Panc1 (cell line): ENCODE results near the gene UBE2E2.

Experiments used
- POLR2AphosphoS5 ChIP-seq: IDR thresholded peaks from 2 replicates; pipeline ENCODE4 v1.6.1; 2012; ENCODE audit warnings: mild to moderate bottlenecking, low read depth, low read length, moderate library complexity
- SIN3A ChIP-seq: IDR thresholded peaks from 2 replicates; pipeline ENCODE4 v1.6.1; 2012; ENCODE audit warnings: low read depth, mild to moderate bottlenecking, low read length, moderate library complexity, borderline replicate concordance; ENCODE audit not compliant: insufficient read depth
- TCF7L2 ChIP-seq: IDR thresholded peaks from 2 replicates; pipeline ENCODE4 v1.6.1; 2011; ENCODE audit warnings: mild to moderate bottlenecking, low read depth, low read length, inconsistent platforms
- TF ChIP-seq, protein P1 (sequence below): fragments of 450-650 bp; IDR thresholded peaks from 2 replicates; pipeline ENCODE4 v1.5.1; 2017; ENCODE audit warnings: mild to moderate bottlenecking

DNA sequence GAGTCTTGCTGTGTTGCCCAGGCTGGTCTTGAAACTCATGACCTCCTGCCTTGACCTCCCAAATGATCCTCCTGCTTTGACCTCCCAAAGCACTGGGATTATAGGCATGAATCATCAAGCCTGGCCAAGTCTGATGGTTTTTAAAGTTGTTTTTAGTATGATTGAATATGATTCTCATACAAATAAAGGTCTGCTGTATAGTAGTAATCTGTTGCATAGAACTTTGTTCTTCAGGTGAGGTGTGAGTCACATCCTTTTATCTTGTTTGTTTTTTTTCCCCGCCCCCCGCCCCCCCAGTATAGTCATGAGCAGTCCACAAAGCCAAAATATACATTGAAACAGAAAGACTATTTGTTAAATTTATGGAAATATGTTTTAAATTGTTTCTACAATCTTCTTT is 39.0 kb downstream of the UBE2E2 start:
- TF ChIP-seq, protein P1, sequence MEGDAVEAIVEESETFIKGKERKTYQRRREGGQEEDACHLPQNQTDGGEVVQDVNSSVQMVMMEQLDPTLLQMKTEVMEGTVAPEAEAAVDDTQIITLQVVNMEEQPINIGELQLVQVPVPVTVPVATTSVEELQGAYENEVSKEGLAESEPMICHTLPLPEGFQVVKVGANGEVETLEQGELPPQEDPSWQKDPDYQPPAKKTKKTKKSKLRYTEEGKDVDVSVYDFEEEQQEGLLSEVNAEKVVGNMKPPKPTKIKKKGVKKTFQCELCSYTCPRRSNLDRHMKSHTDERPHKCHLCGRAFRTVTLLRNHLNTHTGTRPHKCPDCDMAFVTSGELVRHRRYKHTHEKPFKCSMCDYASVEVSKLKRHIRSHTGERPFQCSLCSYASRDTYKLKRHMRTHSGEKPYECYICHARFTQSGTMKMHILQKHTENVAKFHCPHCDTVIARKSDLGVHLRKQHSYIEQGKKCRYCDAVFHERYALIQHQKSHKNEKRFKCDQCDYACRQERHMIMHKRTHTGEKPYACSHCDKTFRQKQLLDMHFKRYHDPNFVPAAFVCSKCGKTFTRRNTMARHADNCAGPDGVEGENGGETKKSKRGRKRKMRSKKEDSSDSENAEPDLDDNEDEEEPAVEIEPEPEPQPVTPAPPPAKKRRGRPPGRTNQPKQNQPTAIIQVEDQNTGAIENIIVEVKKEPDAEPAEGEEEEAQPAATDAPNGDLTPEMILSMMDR, result no peak
- TF ChIP-seq POLR2AphosphoS5, result no peak
- TF ChIP-seq TCF7L2, result no peak
- no peak for TF ChIP-seq SIN3A
